AG04449 (cell line): ENCODE results near the gene TRIM40.

Experiments
- CTCF ChIA-PET: fragments of 350-600 bp; formaldehyde crosslinking; extraction: SDS; loops from one replicate; lab custom pipeline; 2021; ENCODE audit warnings: antibody characterized with exemption; lab: Yijun Ruan, JAX
- POLR2A ChIA-PET: fragments of 400-600, 350-600 bp; formaldehyde crosslinking; extraction: SDS; loops from one replicate; lab custom pipeline; 2020; ENCODE audit warnings: antibody characterized with exemption, inconsistent platforms; lab: Yijun Ruan, JAX
- DNase-seq: peaks from one replicate; pipeline ENCODE4 v3.0.0-alpha.2; 2010; ENCODE audit warnings: low read depth, low spot score
- H3K4me3 ChIP-seq: 2 replicates; pipeline ENCODE4 v1.5.1; 2011; ENCODE audit warnings: low read depth, mild to moderate bottlenecking, control low read depth, low read length
- TF ChIP-seq, protein P1 (sequence below): IDR thresholded peaks from one replicate; pipeline ENCODE4 v1.5.1; 2011; ENCODE audit warnings: mild to moderate bottlenecking, moderate library complexity, low read length, control low read depth, inconsistent platforms; ENCODE audit not compliant: insufficient read depth; ENCODE audit errors: missing control alignments

The TRIM40 gene

DNA sequence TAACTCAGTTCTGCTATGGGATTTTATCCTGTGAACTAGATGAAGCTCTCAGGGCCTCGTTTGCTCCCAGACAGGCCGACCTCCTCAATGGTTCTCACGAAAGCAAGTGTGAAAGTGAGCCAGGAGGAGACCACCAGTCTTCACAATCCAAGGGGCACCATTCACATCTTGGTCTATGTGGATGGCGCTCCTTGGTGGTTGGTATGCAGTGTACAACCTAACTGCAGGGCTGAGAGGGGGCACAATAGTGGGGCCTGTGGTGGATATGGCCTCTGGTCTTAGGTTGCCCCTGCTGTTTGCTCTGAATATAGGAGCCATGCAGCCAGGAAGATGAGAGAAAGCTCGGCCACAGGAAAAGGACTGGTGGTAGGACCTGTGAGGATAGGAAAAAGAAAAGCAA is 52.6 kb downstream of the TRIM40 start:
- ChIA-PET CTCF (interaction anchor here (1.2 kb wide), 2 partner anchors 15 to 18 kb away, joined by 3 read pairs; no protein-coding TSS in a partner anchor), POLR2A (no interaction called here)
- DNase-seq, result no peak
- TF ChIP-seq, protein P1, sequence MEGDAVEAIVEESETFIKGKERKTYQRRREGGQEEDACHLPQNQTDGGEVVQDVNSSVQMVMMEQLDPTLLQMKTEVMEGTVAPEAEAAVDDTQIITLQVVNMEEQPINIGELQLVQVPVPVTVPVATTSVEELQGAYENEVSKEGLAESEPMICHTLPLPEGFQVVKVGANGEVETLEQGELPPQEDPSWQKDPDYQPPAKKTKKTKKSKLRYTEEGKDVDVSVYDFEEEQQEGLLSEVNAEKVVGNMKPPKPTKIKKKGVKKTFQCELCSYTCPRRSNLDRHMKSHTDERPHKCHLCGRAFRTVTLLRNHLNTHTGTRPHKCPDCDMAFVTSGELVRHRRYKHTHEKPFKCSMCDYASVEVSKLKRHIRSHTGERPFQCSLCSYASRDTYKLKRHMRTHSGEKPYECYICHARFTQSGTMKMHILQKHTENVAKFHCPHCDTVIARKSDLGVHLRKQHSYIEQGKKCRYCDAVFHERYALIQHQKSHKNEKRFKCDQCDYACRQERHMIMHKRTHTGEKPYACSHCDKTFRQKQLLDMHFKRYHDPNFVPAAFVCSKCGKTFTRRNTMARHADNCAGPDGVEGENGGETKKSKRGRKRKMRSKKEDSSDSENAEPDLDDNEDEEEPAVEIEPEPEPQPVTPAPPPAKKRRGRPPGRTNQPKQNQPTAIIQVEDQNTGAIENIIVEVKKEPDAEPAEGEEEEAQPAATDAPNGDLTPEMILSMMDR, result no peak
- no peak overlapping the region for H3K4me3 ChIP-seq

DNA sequence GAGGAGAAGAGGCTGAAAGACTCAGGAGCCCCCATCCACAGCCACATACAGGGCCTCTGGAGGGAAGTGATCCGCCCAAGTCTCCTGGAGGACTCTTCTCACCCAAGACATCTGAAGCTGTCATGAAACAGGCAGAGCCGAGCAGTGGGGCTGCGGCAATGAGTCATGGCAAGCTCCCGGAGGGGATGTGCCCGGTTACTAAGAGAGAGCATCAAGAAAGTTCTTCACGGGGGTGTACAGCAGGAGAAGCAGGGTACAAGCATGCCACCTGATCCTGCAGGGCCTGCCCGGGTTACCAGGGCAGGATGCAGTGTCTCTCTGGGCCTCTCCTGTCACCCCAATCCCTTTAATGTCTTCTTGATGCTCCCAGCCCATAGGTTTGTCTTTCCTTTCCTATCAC is 56.1 kb downstream of the TRIM40 start:
- ChIA-PET CTCF (no interaction called here), POLR2A (no interaction called here)
- TF ChIP-seq, protein P1, result no peak
- no peak for DNase-seq
- no peak overlapping the region for H3K4me3 ChIP-seq

DNA sequence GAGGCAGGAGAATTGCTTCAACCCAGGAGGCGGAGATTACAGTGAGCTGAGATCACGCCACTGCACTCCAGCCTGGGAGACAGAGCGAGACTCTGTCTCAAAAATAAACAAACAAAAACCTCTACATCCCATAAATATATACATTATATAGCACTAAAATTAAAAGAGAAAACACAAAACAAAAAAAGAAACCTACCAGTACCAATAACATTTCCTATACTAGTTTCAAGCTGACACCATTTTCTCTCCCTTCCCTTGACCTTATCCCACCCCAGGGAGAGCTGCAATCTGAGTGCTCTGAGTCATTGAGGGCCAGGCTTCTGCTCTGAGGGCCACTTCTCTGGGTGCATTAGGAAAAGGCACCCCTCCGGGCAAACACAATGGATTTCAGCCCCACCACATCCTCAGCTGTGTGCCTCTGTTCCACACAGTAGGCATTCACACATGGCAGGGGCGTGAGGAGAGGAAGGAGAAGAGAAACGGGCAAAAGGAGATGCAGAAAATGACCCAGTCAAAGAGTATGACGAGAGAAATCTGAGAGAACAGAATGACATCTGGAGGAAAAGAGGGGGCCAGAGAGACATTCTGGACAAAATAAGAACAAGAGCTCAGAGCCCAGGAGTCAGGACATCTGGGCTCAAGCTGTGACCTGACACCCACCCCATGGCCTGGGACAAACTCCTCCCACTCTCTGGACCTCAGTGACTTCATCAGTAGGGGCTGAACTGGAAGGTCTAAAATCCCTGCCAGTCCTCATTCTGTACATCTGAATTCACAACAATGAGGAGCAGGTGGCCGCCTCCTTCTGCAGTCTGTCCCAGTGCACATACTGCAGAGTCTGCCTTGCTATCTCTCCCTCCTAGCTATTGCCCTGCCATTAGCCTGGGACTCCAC is 59.1 kb downstream of the TRIM40 start:
- TF ChIP-seq, protein P1, result no peak
- no peak for DNase-seq
- no peak overlapping the region for H3K4me3 ChIP-seq
- POLR2A ChIA-PET, result no interaction called here
- CTCF ChIA-PET, result interaction anchor here (0.8 to 1.6 kb wide), 6 partner anchors 10 to 64 kb away, joined by 3 to 4 read pairs (median 3); no protein-coding TSS in a partner anchor

DNA sequence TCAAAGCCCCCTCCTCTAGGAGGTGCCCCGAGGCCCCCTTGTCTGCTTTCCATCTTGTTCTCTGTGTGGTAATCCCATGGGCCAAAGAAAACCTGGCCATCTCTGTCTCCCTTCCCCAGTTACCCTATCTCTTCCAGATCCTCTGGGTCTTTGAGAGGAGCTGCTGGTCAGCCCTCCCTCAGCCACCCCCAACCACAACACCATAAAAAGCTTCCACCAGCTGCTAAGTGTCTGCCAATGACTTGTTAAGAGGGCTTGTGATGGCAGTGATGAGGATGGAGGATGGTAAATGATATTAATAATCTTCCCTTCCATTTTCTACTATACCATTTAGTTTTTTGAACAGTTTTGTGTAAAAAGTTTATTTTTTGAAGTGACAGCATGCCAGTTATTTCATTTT is 60.0 kb downstream of the TRIM40 start:
- POLR2A ChIA-PET, result interaction anchor here (1.0 kb wide), 1 partner anchor 9 kb away, joined by 3 read pairs; no protein-coding TSS in a partner anchor

DNA sequence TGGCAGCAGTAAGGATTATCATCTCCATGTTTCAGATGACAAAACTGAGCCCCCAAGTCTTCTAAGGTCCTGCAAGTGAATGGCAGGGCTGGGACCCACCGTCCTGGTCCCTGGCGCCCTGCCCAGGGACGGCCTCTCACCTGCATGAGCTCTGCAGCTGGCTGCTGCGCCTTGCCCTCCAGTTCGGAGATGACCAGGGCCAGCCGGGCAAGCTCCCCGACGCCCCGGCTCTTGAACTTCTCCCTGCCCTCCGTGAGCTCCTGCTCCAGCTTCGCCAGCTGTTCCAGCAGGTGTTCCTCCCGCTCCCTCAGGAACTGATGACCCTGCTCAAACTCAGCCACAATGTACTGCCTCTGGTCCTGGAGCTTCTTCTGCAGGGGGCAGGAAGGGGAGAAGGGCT is 60.4 kb downstream of the TRIM40 start:
- POLR2A ChIA-PET, result interaction anchor here (1.0 kb wide), 1 partner anchor 9 kb away, joined by 3 read pairs; no protein-coding TSS in a partner anchor
- H3K4me3 ChIP-seq, result no peak overlapping the region
- no peak for DNase-seq
- CTCF ChIA-PET, result interaction anchor here (1.1 to 1.6 kb wide), 3 partner anchors 9 to 65 kb away, joined by 3 to 4 read pairs (median 3); no protein-coding TSS in a partner anchor
- TF ChIP-seq, protein P1, result no peak

More for the DNA sequence above, 60.0 kb downstream of the TRIM40 start:
- TF ChIP-seq, protein P1, result no peak
- CTCF ChIA-PET, result interaction anchor here (1.1 to 1.6 kb wide), 3 partner anchors 9 to 65 kb away, joined by 3 to 4 read pairs (median 3); no protein-coding TSS in a partner anchor
- DNase-seq, result no peak
- H3K4me3 ChIP-seq, result no peak overlapping the region
